ENCODE measurements around the gene HRH4. TPM values are rescaled to one million over a fixed set of nuclear protein-coding genes. Genes with fewer than 3 reads are reported as not detected.

The HRH4 gene
- total RNA-seq, 4 donors from 2014 or later = 0.84 TPM; not detected in 3

DNA sequence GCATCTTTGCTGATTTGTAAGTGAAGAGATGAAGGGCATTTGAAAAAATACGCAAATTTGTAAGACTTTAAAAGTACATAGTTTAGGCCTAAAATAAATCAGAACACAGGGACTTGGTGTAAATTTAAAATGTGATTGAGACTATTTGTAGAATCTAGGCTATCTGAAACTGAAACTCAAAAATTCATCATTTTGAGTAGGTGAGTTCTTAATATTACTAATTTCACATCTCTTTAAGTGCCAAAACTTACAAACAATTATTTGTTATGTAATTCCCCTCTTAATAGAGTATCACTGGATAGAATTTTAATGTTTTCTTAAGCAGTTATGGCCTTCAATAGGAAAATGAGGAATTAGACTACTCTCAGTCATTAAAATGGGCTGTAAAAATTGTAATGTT, 14.0 kb upstream of the HRH4 start:
- TF ChIP-seq, protein P1, sequence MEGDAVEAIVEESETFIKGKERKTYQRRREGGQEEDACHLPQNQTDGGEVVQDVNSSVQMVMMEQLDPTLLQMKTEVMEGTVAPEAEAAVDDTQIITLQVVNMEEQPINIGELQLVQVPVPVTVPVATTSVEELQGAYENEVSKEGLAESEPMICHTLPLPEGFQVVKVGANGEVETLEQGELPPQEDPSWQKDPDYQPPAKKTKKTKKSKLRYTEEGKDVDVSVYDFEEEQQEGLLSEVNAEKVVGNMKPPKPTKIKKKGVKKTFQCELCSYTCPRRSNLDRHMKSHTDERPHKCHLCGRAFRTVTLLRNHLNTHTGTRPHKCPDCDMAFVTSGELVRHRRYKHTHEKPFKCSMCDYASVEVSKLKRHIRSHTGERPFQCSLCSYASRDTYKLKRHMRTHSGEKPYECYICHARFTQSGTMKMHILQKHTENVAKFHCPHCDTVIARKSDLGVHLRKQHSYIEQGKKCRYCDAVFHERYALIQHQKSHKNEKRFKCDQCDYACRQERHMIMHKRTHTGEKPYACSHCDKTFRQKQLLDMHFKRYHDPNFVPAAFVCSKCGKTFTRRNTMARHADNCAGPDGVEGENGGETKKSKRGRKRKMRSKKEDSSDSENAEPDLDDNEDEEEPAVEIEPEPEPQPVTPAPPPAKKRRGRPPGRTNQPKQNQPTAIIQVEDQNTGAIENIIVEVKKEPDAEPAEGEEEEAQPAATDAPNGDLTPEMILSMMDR (IDR thresholded peaks at IDR 0.05) = no peak
- DNase-seq (ENCODE audit: low spot score) (no peak), ATAC-seq (ENCODE audit: low FRiP score) (no peak)

- ATAC-seq (ENCODE audit: low FRiP score) (no peak), DNase-seq (ENCODE audit: low spot score) (no peak)
- TF ChIP-seq, protein P1 (IDR thresholded peaks at IDR 0.05) = no peak
Observed at GRCh38 chr18:24446953-24447538, 13.4 kb upstream of the HRH4 start.

DNA sequence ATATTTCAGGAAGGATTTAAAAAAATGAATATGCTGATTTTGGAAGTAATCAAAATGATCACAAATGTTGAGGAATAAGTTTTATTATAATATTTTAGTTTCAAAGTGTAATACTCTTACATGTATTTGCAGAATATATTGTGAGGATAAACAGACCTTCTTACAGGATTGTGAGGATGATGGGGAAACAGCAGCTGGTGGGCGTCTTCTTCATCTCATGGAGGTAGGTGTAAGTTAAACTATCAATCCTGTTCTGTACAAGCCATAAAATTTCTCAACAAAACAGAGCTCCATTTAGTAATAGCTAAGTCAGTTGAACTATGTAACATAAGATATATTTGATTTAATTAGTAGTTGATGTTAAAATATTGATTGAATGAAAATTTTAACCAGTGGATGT, 12.5 kb upstream of the HRH4 start:
- ATAC-seq (ENCODE audit: low FRiP score) = no peak
- TF ChIP-seq, protein P1 (IDR thresholded peaks at IDR 0.05) = no peak
- DNase-seq (ENCODE audit: low spot score) = no peak

DNA sequence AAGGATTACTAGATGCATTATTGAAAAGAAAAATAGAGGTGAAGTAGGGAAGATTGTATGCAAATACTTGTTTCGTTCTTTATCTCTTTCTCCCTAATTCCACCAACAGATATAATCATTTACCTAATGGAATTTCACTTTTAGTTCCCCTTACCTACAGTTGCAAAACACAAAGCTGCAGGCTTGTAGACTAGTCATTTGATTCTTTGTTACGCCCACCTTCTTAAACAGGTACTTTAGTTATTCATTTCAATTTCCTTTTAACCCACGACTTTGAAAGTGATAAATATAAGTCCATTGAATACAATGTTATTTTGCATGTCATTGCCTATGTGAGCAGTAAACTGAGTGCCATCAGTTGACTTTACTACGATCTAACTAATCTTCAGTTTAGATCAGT, 3.9 kb upstream of the HRH4 start:
- TF ChIP-seq, protein P1 (IDR thresholded peaks at IDR 0.05) = no peak
- ATAC-seq (ENCODE audit: low FRiP score) (no peak), DNase-seq (ENCODE audit: low spot score) (no peak)

DNA sequence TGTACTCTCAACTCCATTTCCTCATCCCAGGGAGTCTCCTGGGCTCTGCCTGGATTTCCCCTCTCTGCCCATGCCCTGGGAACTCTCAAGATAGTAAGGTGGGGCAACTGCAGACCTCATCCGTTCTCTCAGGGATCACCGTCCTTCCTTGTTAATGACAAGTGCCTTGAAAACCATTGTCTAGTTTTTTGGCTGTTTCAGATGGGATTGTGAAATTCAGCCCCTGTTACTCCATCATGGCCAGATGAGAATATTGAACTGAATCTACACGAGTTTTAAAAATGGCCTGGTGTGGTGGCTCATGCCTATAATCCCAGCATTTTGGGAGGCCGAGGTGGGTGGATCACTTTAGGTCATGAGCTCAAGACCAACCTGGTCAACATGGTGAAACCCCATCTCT, 665 bp upstream of the HRH4 start:
- ATAC-seq (ENCODE audit: low FRiP score) (no peak), DNase-seq (ENCODE audit: low spot score) (no peak)
- TF ChIP-seq, protein P1 (IDR thresholded peaks at IDR 0.05) = no peak

DNA sequence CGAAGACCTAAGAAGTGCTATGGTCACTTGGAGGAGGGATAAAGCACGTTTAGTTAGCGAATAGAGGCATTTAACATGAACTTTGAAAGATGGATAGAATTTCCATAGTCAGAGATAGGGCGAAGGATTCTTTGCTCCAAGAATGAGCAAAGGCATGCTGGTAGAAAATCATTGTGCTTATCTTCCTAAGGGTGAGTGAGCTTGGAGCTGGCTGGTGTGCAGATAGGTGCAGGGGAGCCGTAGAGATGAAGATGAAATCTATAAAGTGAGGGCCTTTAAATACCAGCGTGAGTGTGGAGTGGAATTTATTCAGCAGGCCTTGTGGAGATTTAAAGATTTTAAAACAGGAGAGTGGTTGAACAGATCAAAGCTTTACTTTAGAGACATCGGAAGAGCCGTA, 1.6 kb downstream of the HRH4 start:
- no peak for DNase-seq (ENCODE audit: low spot score)
- no peak for ATAC-seq (ENCODE audit: low FRiP score)
- TF ChIP-seq, protein P1 (IDR thresholded peaks at IDR 0.05) = no peak
